Kidney (tissue), 14 donors: Measurements from ENCODE around the gene ABCA8. TPM values are rescaled to one million over a fixed set of nuclear protein-coding genes. Genes with fewer than 3 reads are reported as not detected.

Experiments
- DNase-seq, 5 donors: peaks; one replicate each; pipeline ENCODE4 v3.0.0-alpha.2; 2013 to 2020
- FAIRE-seq: peaks from 2 replicates; lab custom pipeline; 2012; peaks lifted over from hg19 to GRCh38; lab: Jason Lieb, UNC
- H3K27ac ChIP-seq, 2 donors: one replicate each; pipeline ENCODE4 v1.7.0; 2013; ENCODE audit warnings: low read depth in 2 of 2, low read length in 2 of 2, inconsistent platforms in 1 of 2
- H3K27me3 ChIP-seq: one replicate; pipeline ENCODE4 v1.7.1; 2013; ENCODE audit warnings: low read length, inconsistent platforms; ENCODE audit not compliant: control insufficient read depth, insufficient read depth
- H3K36me3 ChIP-seq, 3 donors: one replicate each; pipeline versions ENCODE4 v1.7.0 to v1.7.1; 2013; ENCODE audit warnings: low read length in 3 of 3, control low read depth in 1 of 3, inconsistent platforms in 1 of 3; ENCODE audit not compliant: insufficient read depth in 3 of 3, control insufficient read depth in 2 of 3
- H3K4me1 ChIP-seq, 3 donors: one replicate each; pipeline versions ENCODE4 v1.7.0 to v1.7.1; 2013; ENCODE audit warnings: low read length in 3 of 3, inconsistent platforms in 1 of 3, low read depth in 1 of 3; ENCODE audit not compliant: control insufficient read depth in 2 of 3, insufficient read depth in 2 of 3
- H3K4me3 ChIP-seq, 3 donors: one replicate each; pipeline versions ENCODE4 v1.7.0 to v1.8.1; 2013; ENCODE audit warnings: low read length in 3 of 3, control low read depth in 1 of 3, inconsistent platforms in 1 of 3
- H3K9ac ChIP-seq, 3 donors: one replicate each; pipeline versions ENCODE4 v1.7.0 to v1.7.1; 2013; ENCODE audit warnings: low read length in 3 of 3, control low read depth in 1 of 3, inconsistent platforms in 1 of 3
- H3K9me3 ChIP-seq, 3 donors: one replicate each; pipeline versions ENCODE4 v1.7.0 to v1.7.1; 2013; ENCODE audit warnings: low read length in 3 of 3, control low read depth in 1 of 3, inconsistent platforms in 1 of 3; ENCODE audit not compliant: control insufficient read depth in 2 of 3, insufficient read depth in 1 of 3
- intact Hi-C: fragments of 100-400 bp; cut with DNase I; formaldehyde crosslinking; loops from one replicate; pipeline ENCODE4 v1.11.1; 2022
- polyA plus RNA-seq: library from polyadenylated mRNA; stranded (reverse); fragments of 350-450 nt; fragmentation: Illumina TruSeq; extraction: RNeasy Lipid Tissue Mini Kit (QIAGEN cat#74804); gene quantifications from one replicate; pipeline ENCODE4 v1.2.3, GENCODE V29; 2014; ENCODE audit warnings: low read depth, low replicate concordance; ENCODE audit not compliant: insufficient read depth
- total RNA-seq: library from RNA; stranded (reverse); fragmentation: NEBNext Ultra II Directional; extraction: Animal tissue kit (Norgen Biotek cat#: 25700); gene quantifications from one replicate; pipeline ENCODE4 v1.2.1, GENCODE V29; 2021
- TF ChIP-seq, protein P1 (sequence below): IDR thresholded peaks from 3 replicates; pipeline ENCODE4 v1.5.1; 2012; ENCODE audit warnings: mild to moderate bottlenecking, moderate library complexity, borderline replicate concordance; ENCODE audit not compliant: insufficient read depth; ENCODE audit errors: extremely low read depth
- donor health status: control.
- donor health status: control.
- donor health status: control.
- donor health status: control.
- donor health status: control.
- donor health status: DM: yes; HTN: yes; CAD: no.
- donor health status: Normal renal cell carcinoma (clear cell type).

Gene ABCA8
- total and polyA plus RNA-seq, 2 donors from 2014 or later, result 3.7 to 9.4 TPM

GRCh38 chr17:68987966-68988365 lies 32.8 kb upstream of the ABCA8 start:
- Histone ChIP-seq H3K9ac (no peak overlapping the region), H3K4me1 (no peaks in the 10 kb centered on the region), H3K27ac (no peak overlapping the region), H3K27me3 (no peaks in the 10 kb centered on the region), H3K36me3 (no peaks in the 10 kb centered on the region), H3K4me3 (no peak overlapping the region), H3K9me3 (no peaks in the 10 kb centered on the region)
- DNase-seq, result no peak
- TF ChIP-seq, protein P1, sequence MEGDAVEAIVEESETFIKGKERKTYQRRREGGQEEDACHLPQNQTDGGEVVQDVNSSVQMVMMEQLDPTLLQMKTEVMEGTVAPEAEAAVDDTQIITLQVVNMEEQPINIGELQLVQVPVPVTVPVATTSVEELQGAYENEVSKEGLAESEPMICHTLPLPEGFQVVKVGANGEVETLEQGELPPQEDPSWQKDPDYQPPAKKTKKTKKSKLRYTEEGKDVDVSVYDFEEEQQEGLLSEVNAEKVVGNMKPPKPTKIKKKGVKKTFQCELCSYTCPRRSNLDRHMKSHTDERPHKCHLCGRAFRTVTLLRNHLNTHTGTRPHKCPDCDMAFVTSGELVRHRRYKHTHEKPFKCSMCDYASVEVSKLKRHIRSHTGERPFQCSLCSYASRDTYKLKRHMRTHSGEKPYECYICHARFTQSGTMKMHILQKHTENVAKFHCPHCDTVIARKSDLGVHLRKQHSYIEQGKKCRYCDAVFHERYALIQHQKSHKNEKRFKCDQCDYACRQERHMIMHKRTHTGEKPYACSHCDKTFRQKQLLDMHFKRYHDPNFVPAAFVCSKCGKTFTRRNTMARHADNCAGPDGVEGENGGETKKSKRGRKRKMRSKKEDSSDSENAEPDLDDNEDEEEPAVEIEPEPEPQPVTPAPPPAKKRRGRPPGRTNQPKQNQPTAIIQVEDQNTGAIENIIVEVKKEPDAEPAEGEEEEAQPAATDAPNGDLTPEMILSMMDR, result no peak
- intact Hi-C loops, result no loop called here
- FAIRE-seq, result no peak

- peak in 4 of 5 donors; percentile 37 to 84 (median 50) for DNase-seq
- Histone ChIP-seq H3K9ac (no peak overlapping the region), H3K9me3 (no peaks in the 10 kb centered on the region), H3K4me3 (peak overlapping the region in 1 of 3 donors; percentile 18), H3K4me1 (no peaks in the 10 kb centered on the region), H3K27me3 (no peaks in the 10 kb centered on the region), H3K36me3 (peaks cover 0 to 3% (median 0%) of the 10 kb centered on the region in 3 donors), H3K27ac (no peak overlapping the region)
- TF ChIP-seq, protein P1, result no peak
- intact Hi-C loops, result no loop called here
- no peak for FAIRE-seq
Measured at GRCh38 chr17:68981288-68981687, 26.1 kb upstream of the ABCA8 start.

DNA sequence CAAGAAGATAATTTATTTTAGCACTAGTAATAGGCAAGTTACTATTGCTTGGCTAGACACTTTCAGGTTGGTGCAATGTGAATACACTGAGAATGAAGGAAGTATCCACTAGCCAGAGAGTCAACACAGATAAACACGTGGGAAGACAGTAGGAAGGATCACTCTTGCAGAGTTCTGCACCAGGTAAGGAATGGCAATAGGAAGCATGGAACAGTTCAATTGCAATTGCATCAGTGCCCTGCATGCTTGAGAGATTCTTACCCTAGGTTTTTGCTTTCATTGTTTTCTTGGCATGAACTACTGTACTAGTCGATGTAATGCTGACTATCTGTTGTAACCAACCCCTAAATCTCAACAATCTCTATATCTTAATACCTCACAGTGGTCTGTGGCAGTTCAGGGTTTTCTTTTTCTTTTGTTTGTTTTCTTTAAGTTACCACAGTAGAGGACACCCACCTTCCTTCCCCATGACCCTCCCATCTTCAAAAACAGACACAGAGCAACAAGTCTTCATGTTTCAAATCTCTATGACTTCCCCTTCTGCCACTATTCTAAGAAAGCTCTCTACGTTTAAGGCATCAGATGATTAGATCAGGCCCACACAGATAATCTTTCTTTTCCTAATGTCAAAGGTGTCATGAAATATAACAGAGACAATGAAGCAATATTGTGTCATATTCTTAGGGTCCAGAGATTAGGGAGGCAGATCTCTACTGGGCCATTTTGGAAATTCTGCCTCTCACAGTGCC lies 18.1 kb upstream of the ABCA8 start:
- H3K27ac ChIP-seq, result no peak overlapping the region
- DNase-seq (no peak), FAIRE-seq (no peak)
- no peak overlapping the region for H3K4me3 ChIP-seq
- H3K9ac ChIP-seq, result no peak overlapping the region
- H3K9me3 ChIP-seq, result no peaks in the 10 kb centered on the region
- H3K4me1 ChIP-seq, result no peaks in the 10 kb centered on the region
- no peaks in the 10 kb centered on the region for H3K27me3 ChIP-seq
- TF ChIP-seq, protein P1, result no peak
- intact Hi-C loops, result loop anchor here (10.0 kb wide), 1 partner anchor 198 kb away; no protein-coding TSS in a partner anchor
- peaks cover 0 to 3% (median 0%) of the 10 kb centered on the region in 3 donors for H3K36me3 ChIP-seq
